Cardiac fibroblast (primary cell): ENCODE data around the gene MYO15A.

ENCODE experiments used
- DNase-seq, 2 donors: peaks; one replicate each; pipeline versions ENCODE4 v3.0.0 to v3.0.0-alpha.2; 2010; ENCODE audit warnings: low read depth in 2 of 2
- H3K4me3 ChIP-seq, 2 donors: replicated peaks in 1 of 2; 1 replicate in 1 of 2; 2 replicates in 1 of 2; pipeline ENCODE4 v1.5.1; 2011; ENCODE audit warnings: low read depth in 2 of 2, low read length in 2 of 2, mild to moderate bottlenecking in 2 of 2, moderate library complexity in 1 of 2
- TF ChIP-seq, protein P1 (sequence below): IDR thresholded peaks from one replicate; pipeline ENCODE4 v1.5.1; 2011; ENCODE audit warnings: low read depth, mild to moderate bottlenecking, low read length, inconsistent platforms

The MYO15A gene

DNA sequence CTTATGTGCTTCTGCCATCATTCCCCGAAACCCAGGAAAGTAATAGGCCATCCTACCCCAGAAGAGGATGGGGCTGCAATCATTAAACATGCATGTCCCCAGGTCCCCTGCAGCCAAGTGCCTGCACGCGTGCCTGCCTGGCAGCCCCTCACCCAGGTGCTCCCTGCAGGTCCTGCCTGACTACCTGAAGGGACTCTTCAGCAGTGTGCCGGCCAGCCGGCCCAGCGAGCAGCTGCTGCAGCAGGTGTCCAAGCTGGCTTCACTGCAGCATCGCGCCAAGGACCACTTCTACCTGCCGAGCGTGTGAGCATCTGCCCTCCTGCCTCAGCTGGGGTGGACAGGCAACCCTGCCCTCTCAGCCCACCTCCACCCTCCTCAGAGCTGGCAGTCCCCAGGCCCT, 58.9 kb downstream of the MYO15A start:
- DNase-seq, result no peak
- no peak overlapping the region for H3K4me3 ChIP-seq
- TF ChIP-seq, protein P1, sequence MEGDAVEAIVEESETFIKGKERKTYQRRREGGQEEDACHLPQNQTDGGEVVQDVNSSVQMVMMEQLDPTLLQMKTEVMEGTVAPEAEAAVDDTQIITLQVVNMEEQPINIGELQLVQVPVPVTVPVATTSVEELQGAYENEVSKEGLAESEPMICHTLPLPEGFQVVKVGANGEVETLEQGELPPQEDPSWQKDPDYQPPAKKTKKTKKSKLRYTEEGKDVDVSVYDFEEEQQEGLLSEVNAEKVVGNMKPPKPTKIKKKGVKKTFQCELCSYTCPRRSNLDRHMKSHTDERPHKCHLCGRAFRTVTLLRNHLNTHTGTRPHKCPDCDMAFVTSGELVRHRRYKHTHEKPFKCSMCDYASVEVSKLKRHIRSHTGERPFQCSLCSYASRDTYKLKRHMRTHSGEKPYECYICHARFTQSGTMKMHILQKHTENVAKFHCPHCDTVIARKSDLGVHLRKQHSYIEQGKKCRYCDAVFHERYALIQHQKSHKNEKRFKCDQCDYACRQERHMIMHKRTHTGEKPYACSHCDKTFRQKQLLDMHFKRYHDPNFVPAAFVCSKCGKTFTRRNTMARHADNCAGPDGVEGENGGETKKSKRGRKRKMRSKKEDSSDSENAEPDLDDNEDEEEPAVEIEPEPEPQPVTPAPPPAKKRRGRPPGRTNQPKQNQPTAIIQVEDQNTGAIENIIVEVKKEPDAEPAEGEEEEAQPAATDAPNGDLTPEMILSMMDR, result no peak

DNA sequence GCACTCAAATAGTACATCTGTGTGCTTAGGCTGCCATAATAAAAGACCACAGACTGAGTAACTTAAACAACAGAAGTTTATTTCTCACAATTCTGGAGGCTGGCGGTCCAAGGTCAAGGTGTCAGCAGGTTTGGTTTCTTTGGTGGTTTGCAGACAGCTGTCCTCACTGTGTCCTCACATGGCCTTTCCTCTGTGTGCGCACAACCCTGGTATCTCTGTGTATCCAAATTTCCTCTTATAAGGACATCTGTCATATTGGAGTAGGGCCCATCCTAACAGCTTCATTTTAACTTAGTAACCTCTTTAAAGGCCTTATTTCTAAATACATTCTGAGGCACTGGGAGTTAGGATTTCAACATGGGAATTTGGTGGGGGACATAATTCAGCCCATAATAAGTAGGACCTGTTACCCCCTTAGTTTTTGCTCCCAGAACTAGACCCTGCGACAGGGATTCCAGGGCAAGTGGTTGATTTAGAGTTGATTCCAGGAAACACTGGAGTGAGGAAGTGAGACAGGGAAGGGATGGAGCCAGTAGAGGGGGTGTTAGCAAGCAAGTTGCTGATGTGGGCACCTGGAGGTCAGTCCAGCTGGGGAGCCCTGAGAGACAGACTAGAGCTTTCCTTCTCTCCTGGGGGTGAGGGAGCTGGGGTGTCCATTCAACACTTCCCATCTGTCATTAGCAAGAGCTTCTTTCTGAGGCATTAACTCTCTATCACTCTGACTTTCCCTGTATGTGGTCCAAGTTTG, 64.1 kb downstream of the MYO15A start:
- no peak overlapping the region for H3K4me3 ChIP-seq
- TF ChIP-seq, protein P1, result no peak
- no peak for DNase-seq

DNA sequence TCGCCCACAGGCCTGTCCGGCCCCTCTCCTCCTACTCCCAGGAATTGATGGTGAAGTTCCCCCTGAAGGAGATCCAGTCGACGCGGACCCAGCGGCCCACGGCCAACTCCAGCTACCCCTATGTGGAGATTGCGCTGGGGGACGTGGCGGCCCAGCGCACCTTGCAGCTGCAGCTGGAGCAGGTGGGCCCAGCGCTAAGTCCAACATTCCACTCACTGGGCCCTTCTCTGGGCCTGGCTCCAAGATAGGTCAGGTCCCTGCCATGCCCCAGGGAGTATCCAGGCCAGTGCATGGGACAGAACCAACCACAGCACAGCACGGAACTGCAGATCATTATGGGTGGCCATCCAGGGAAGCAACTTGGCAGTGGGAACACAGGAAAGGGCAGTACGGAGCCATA, 65.2 kb downstream of the MYO15A start:
- no peak overlapping the region for H3K4me3 ChIP-seq
- TF ChIP-seq, protein P1, result no peak

DNA sequence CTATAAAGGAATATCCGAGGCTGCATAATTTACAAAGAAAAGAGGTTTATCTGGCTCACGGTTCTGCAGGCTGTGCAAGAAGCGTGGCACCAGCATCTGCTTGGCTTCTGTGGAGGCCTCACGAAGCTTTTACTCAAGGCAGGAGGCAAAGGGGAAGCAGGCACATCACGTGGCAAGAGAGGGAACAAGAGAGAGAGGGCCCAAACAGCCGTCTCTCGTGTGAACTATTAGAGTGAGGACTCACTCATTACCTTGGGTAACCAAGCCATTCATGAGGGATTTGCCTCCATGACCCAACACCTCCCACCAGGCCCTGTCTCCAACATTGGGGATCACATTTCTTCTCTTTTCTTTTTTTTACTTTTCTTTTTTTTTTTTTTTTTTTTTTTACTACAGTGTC, 67.6 kb downstream of the MYO15A start:
- no peak overlapping the region for H3K4me3 ChIP-seq
- no peak for DNase-seq
- TF ChIP-seq, protein P1, result no peak

More for the DNA sequence above, 65.2 kb downstream of the MYO15A start:
- no peak for DNase-seq

DNA sequence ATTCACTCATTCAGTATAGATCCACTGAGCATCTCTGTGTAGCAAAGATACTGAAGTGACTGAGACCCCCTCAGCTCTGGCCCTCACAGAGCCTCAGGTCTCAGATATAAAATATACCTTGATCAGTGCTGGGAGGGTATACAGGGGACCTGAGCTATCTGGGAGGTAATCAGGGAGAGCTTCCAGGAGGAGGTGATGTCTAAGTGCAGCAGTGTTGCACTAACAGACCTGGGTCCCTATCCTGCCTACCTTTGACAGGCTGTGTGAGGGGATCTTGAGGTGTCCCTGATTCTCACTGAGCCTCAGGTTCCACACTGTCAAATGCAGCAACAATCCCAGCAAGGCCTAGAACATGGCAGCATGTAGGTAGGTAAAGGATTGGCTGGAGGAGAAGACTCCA, 68.6 kb downstream of the MYO15A start:
- TF ChIP-seq, protein P1, result no peak
- no peak for DNase-seq
- H3K4me3 ChIP-seq, result no peak overlapping the region

DNA sequence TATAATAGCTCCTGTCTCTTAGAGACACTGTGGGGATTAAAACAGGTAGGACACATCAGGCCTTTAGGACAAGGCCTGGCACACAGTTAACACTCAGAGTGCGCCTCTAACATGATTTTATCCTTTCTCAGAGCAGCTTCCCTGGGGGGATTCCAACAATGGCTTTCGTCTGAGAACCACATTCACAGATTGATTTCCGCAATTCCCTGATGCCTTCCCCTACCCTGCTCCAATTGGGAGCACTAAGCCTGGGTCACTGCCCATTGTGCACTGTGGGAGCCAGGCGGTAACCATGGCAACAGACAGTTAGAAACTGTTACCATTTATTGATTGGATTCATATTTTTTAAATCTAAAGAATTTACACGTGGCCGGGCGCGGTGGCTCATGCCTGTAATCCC, 69.2 kb downstream of the MYO15A start:
- DNase-seq, result no peak
- no peak overlapping the region for H3K4me3 ChIP-seq
- TF ChIP-seq, protein P1, result no peak

DNA sequence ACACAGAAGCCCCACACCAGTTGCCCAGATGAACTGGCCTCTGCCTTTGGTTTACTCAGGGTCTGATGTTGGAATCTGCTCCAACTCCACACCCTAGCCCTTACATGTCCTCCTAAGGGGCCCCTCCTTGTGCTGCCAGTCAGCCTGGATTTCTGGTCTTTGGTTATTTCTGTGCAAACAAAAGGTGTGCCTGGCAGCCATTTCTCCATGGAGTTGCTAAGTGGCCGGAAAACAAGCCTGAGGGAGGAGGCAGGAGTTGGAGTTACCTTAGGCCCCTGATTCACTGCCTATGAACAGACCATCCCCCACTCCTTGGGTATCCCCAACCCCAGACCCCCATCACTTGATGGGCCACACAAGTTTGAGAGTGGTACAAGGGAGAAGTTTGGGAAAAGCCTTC, 70.6 kb downstream of the MYO15A start:
- H3K4me3 ChIP-seq, result no peak overlapping the region
- TF ChIP-seq, protein P1, result no peak
- DNase-seq, result no peak
